ENCODE measurements around the gene SRL.

GRCh38 chr16:4200781-4201137, 41.1 kb downstream of the SRL start:
- TF ChIP-seq POLR2A (IDR thresholded peaks at IDR 0.05; ENCODE audit: low read length) (no peak), GATA1 (IDR thresholded peaks at IDR 0.05; ENCODE audit: low read depth, low read length) (no peak)

Data from erythroblast (primary cell).